ENCODE measurements around the gene HK2. TPM values are rescaled to one million over a fixed set of nuclear protein-coding genes. Genes with fewer than 3 reads are reported as not detected.

HK2 gene
- total RNA-seq, 2 experiments from 2014 or later: 7.7 to 8.9 TPM

DNA sequence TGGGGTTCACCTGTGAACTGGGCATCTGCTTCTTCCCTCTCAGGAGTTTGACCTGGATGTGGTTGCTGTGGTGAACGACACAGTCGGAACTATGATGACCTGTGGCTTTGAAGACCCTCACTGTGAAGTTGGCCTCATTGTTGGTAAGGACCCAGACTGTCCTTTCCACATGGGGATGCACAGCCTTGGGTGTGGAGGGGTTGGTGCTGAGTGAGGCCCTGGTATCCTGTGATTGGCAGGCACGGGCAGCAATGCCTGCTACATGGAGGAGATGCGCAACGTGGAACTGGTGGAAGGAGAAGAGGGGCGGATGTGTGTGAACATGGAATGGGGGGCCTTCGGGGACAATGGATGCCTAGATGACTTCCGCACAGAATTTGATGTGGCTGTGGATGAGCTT, 52.3 kb downstream of the HK2 start:
- ATAC-seq (ENCODE audit: poor library complexity): no peak
- no peak overlapping the region for H3K27ac Mint-ChIP-seq
- ChIA-PET POLR2A (no interaction called here), CTCF (no interaction called here)
- TF ChIP-seq, protein P1, sequence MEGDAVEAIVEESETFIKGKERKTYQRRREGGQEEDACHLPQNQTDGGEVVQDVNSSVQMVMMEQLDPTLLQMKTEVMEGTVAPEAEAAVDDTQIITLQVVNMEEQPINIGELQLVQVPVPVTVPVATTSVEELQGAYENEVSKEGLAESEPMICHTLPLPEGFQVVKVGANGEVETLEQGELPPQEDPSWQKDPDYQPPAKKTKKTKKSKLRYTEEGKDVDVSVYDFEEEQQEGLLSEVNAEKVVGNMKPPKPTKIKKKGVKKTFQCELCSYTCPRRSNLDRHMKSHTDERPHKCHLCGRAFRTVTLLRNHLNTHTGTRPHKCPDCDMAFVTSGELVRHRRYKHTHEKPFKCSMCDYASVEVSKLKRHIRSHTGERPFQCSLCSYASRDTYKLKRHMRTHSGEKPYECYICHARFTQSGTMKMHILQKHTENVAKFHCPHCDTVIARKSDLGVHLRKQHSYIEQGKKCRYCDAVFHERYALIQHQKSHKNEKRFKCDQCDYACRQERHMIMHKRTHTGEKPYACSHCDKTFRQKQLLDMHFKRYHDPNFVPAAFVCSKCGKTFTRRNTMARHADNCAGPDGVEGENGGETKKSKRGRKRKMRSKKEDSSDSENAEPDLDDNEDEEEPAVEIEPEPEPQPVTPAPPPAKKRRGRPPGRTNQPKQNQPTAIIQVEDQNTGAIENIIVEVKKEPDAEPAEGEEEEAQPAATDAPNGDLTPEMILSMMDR (IDR thresholded peaks at IDR 0.05): no peak
- H3K27me3 ChIP-seq (ENCODE audit: control insufficient read depth in 1 of 2, insufficient read depth in 2 of 2, low read length in 2 of 2): no peaks in the 10 kb centered on the region
- no peaks in the 10 kb centered on the region for H3K4me1 ChIP-seq (ENCODE audit: insufficient read depth, low read length)
- no peak for DNase-seq
- no peak overlapping the region for H3K27ac ChIP-seq (ENCODE audit: low read depth in 1 of 2, low read length in 2 of 2)
- H3K27me3 Mint-ChIP-seq: no peaks in the 10 kb centered on the region
- H3K9me3 Mint-ChIP-seq: no peaks in the 10 kb centered on the region
- H3K36me3 ChIP-seq (ENCODE audit: insufficient read depth, low read length): peaks cover 48% of the 10 kb centered on the region
- no peak overlapping the region for H3K4me3 Mint-ChIP-seq
- no peak overlapping the region for H3K4me3 ChIP-seq (ENCODE audit: low read length)
- intact Hi-C loops (cut with DNase I, micrococcal nuclease): no loop called here
- peaks cover 94% of the 10 kb centered on the region for H3K36me3 Mint-ChIP-seq (ENCODE audit: low read depth)
- no peaks in the 10 kb centered on the region for H3K4me1 Mint-ChIP-seq (ENCODE audit: low read depth)
- H3K9me3 ChIP-seq (ENCODE audit: control insufficient read depth in 1 of 2, insufficient read depth in 1 of 2, low read length in 2 of 2): no peaks in the 10 kb centered on the region

- no peak overlapping the region for H3K27ac ChIP-seq (ENCODE audit: low read depth in 1 of 2, low read length in 2 of 2)
- Mint-ChIP-seq H3K36me3 (ENCODE audit: low read depth) (peaks cover 94% of the 10 kb centered on the region), H3K4me3 (no peak overlapping the region), H3K27ac (no peak overlapping the region), H3K4me1 (ENCODE audit: low read depth) (no peaks in the 10 kb centered on the region), H3K27me3 (no peaks in the 10 kb centered on the region), H3K9me3 (no peaks in the 10 kb centered on the region)
- peaks cover 47% of the 10 kb centered on the region for H3K36me3 ChIP-seq (ENCODE audit: insufficient read depth, low read length)
- no peak overlapping the region for H3K4me3 ChIP-seq (ENCODE audit: low read length)
- ChIA-PET CTCF (no interaction called here), POLR2A (no interaction called here)
- ATAC-seq (ENCODE audit: poor library complexity) (no peak), DNase-seq (no peak)
- intact Hi-C loops (cut with DNase I, micrococcal nuclease): no loop called here
- TF ChIP-seq, protein P1 (IDR thresholded peaks at IDR 0.05): no peak
- H3K9me3 ChIP-seq (ENCODE audit: control insufficient read depth in 1 of 2, insufficient read depth in 1 of 2, low read length in 2 of 2): no peaks in the 10 kb centered on the region
- no peaks in the 10 kb centered on the region for H3K27me3 ChIP-seq (ENCODE audit: control insufficient read depth in 1 of 2, insufficient read depth in 2 of 2, low read length in 2 of 2)
- H3K4me1 ChIP-seq (ENCODE audit: insufficient read depth, low read length): no peaks in the 10 kb centered on the region
Observed at GRCh38 chr2:74886811-74887210, 52.9 kb downstream of the HK2 start.

- Histone ChIP-seq H3K27ac (ENCODE audit: low read depth in 1 of 2, low read length in 2 of 2) (no peak overlapping the region), H3K36me3 (ENCODE audit: insufficient read depth, low read length) (peaks cover 42% of the 10 kb centered on the region), H3K4me3 (ENCODE audit: low read length) (no peak overlapping the region), H3K27me3 (ENCODE audit: control insufficient read depth in 1 of 2, insufficient read depth in 2 of 2, low read length in 2 of 2) (no peaks in the 10 kb centered on the region), H3K4me1 (ENCODE audit: insufficient read depth, low read length) (no peaks in the 10 kb centered on the region), H3K9me3 (ENCODE audit: control insufficient read depth in 1 of 2, insufficient read depth in 1 of 2, low read length in 2 of 2) (no peaks in the 10 kb centered on the region)
- TF ChIP-seq, protein P1 (IDR thresholded peaks at IDR 0.05): no peak
- H3K9me3 Mint-ChIP-seq: no peaks in the 10 kb centered on the region
- CTCF ChIA-PET: no interaction called here
- no peak overlapping the region for H3K4me3 Mint-ChIP-seq
- no peaks in the 10 kb centered on the region for H3K4me1 Mint-ChIP-seq (ENCODE audit: low read depth)
- intact Hi-C loops (cut with DNase I, micrococcal nuclease): no loop called here
- ATAC-seq (ENCODE audit: poor library complexity) (no peak), DNase-seq (no peak)
- peaks cover 94% of the 10 kb centered on the region for H3K36me3 Mint-ChIP-seq (ENCODE audit: low read depth)
- H3K27ac Mint-ChIP-seq: no peak overlapping the region
- no peaks in the 10 kb centered on the region for H3K27me3 Mint-ChIP-seq
- POLR2A ChIA-PET: no interaction called here
Observed at GRCh38 chr2:74887445-74887951, 53.6 kb downstream of the HK2 start.

Data from CD4-positive, alpha-beta T cell (primary cell).